Activated CD8-positive, alpha-beta T cell treated with anti-CD3 and anti-CD28 coated beads for 36 hours (primary cell): Measurements from ENCODE around the gene PALLD. TPM values are rescaled to one million over a fixed set of nuclear protein-coding genes. Genes with fewer than 3 reads are reported as not detected.

Experiments
- ATAC-seq: fragments of 200-7000 bp; cut with Tn5 transposase; one replicate; pipeline ENCODE4 v1.10.0; 2021; ENCODE audit warnings: mild to moderate bottlenecking, moderate library complexity
- CTCF ChIA-PET: fragments of 350-600 bp; sonication (Branson Sonifier 250); formaldehyde crosslinking; loops from one replicate; lab custom pipeline; 2021; ENCODE audit warnings: antibody characterized with exemption; lab: Charles Lee
- POLR2A ChIA-PET: fragments of 350-600 bp; sonication (Branson Sonifier 250); formaldehyde crosslinking; loops from one replicate; lab custom pipeline; 2021; ENCODE audit warnings: antibody characterized with exemption; lab: Charles Lee
- DNase-seq: peaks from one replicate; pipeline ENCODE4 v3.0.0-alpha.2; 2020
- H3K27ac Mint-ChIP-seq: one replicate; pipeline ENCODE4 v1.8.0; 2021; ENCODE audit warnings: mild to moderate bottlenecking, mixed read lengths
- H3K27me3 Mint-ChIP-seq: one replicate; pipeline ENCODE4 v1.8.0; 2021; ENCODE audit warnings: mixed read lengths
- H3K36me3 Mint-ChIP-seq: one replicate; pipeline ENCODE4 v1.8.0; 2021; ENCODE audit warnings: low read depth, mixed read lengths
- H3K4me1 Mint-ChIP-seq: one replicate; pipeline ENCODE4 v1.8.0; 2021; ENCODE audit warnings: low read depth, mixed read lengths
- H3K4me3 Mint-ChIP-seq: one replicate; pipeline ENCODE4 v1.8.0; 2021; ENCODE audit warnings: mild to moderate bottlenecking, moderate library complexity, mixed read lengths
- H3K9me3 Mint-ChIP-seq: one replicate; pipeline ENCODE4 v1.8.0; 2021; ENCODE audit warnings: mixed read lengths
- CTCF ChIP-seq: fragments of 200-600 bp; IDR thresholded peaks from one replicate; pipeline ENCODE4 v1.8.0; 2022; ENCODE audit warnings: antibody characterized with exemption, mild to moderate bottlenecking
- intact Hi-C: fragments of 100-400 bp; cut with micrococcal nuclease; formaldehyde crosslinking; loops from one replicate; pipeline ENCODE4 v1.10.0; 2022
- total RNA-seq, 2 experiments: library from RNA; stranded (reverse); gene quantifications; one replicate each; pipeline ENCODE4 v1.2.3, GENCODE V29; 2021

Gene PALLD
- total RNA-seq, 2 experiments from 2014 or later = 0.41 to 0.60 TPM

- ATAC-seq = no peak
- ChIA-PET CTCF (interaction anchor here (0.7 kb wide), 1 partner anchor 123 kb away, joined by 3 read pairs; no protein-coding TSS in a partner anchor), POLR2A (no interaction called here)
- intact Hi-C loops = loop anchor here (10.0 kb wide), 1 partner anchor 327 kb away; no protein-coding TSS in a partner anchor
- H3K4me3 Mint-ChIP-seq = no peak overlapping the region
- DNase-seq = no peak
- H3K27ac Mint-ChIP-seq = no peak overlapping the region
- TF ChIP-seq CTCF = no peak
- H3K36me3 Mint-ChIP-seq = no peaks in the 10 kb centered on the region
- no peaks in the 10 kb centered on the region for H3K9me3 Mint-ChIP-seq
- H3K27me3 Mint-ChIP-seq = peaks cover 13% of the 10 kb centered on the region
- H3K4me1 Mint-ChIP-seq = peaks cover 2% of the 10 kb centered on the region
Observed at GRCh38 chr4:168587411-168588125, 90.7 kb downstream of the PALLD start.

GRCh38 chr4:168588916-168589531 lies 92.2 kb downstream of the PALLD start:
- Mint-ChIP-seq H3K36me3 (no peaks in the 10 kb centered on the region), H3K27me3 (peaks cover 10% of the 10 kb centered on the region), H3K4me3 (no peak overlapping the region), H3K27ac (no peak overlapping the region), H3K9me3 (no peaks in the 10 kb centered on the region), H3K4me1 (peaks cover 2% of the 10 kb centered on the region)
- CTCF ChIA-PET = no interaction called here
- POLR2A ChIA-PET = no interaction called here
- TF ChIP-seq CTCF = no peak
- no peak for DNase-seq
- ATAC-seq = no peak
- intact Hi-C loops = loop anchor here (10.0 kb wide), 1 partner anchor 326 kb away; no protein-coding TSS in a partner anchor

- no peak overlapping the region for H3K4me3 Mint-ChIP-seq
- H3K9me3 Mint-ChIP-seq = no peaks in the 10 kb centered on the region
- intact Hi-C loops = no loop called here
- no peaks in the 10 kb centered on the region for H3K36me3 Mint-ChIP-seq
- CTCF ChIA-PET = interaction anchor here (0.7 kb wide), 1 partner anchor 340 kb away, joined by 3 read pairs; no protein-coding TSS in a partner anchor
- POLR2A ChIA-PET = no interaction called here
- no peak for TF ChIP-seq CTCF
- no peak for DNase-seq
- no peak overlapping the region for H3K27ac Mint-ChIP-seq
- no peak for ATAC-seq
- peaks cover 3% of the 10 kb centered on the region for H3K27me3 Mint-ChIP-seq
- no peaks in the 10 kb centered on the region for H3K4me1 Mint-ChIP-seq
Observed at GRCh38 chr4:168592676-168593075, 95.8 kb downstream of the PALLD start.

- no peak overlapping the region for H3K4me3 Mint-ChIP-seq
- no peaks in the 10 kb centered on the region for H3K36me3 Mint-ChIP-seq
- intact Hi-C loops = no loop called here
- H3K27ac Mint-ChIP-seq = no peak overlapping the region
- ATAC-seq = no peak
- peaks cover 4% of the 10 kb centered on the region for H3K27me3 Mint-ChIP-seq
- H3K9me3 Mint-ChIP-seq = no peaks in the 10 kb centered on the region
- ChIA-PET CTCF (no interaction called here), POLR2A (no interaction called here)
- no peak for DNase-seq
- no peaks in the 10 kb centered on the region for H3K4me1 Mint-ChIP-seq
- TF ChIP-seq CTCF = no peak
Observed at GRCh38 chr4:168593399-168593798, 96.5 kb downstream of the PALLD start.

- H3K27ac Mint-ChIP-seq = no peak overlapping the region
Observed at GRCh38 chr4:168594121-168594520, 97.3 kb downstream of the PALLD start.

More at GRCh38 chr4:168594121-168594520, 97.3 kb downstream of the PALLD start:
- Mint-ChIP-seq H3K4me1 (no peaks in the 10 kb centered on the region), H3K27me3 (peaks cover 4% of the 10 kb centered on the region), H3K9me3 (no peaks in the 10 kb centered on the region), H3K36me3 (no peaks in the 10 kb centered on the region), H3K4me3 (no peak overlapping the region)
- POLR2A ChIA-PET = no interaction called here
- CTCF ChIA-PET = interaction anchor here (1.0 to 1.3 kb wide), 2 partner anchors 9 to 328 kb away, joined by 3 to 4 read pairs; no protein-coding TSS in a partner anchor
- TF ChIP-seq CTCF = no peak
- intact Hi-C loops = no loop called here
- DNase-seq (no peak), ATAC-seq (no peak)
